Caco-2 (cell line): ENCODE results near the gene PDGFA. TPM values are rescaled to one million over a fixed set of nuclear protein-coding genes. Genes with fewer than 3 reads are reported as not detected.

Experiments used
- BruUV-seq: library from RNA; stranded (reverse); fragments of 400-500 nt; replicated peaks from 2 replicates; lab custom pipeline; 2021; lab: Mats Ljungman, UMichigan
- CTCF ChIA-PET: fragments of 300-600 bp; sonication (Branson Sonifier 250); formaldehyde crosslinking; loops from one replicate; lab custom pipeline; 2022; ENCODE audit warnings: antibody characterized with exemption; lab: Charles Lee
- POLR2A ChIA-PET: fragments of 300-600 bp; sonication (Branson Sonifier 250); formaldehyde crosslinking; loops from one replicate; lab custom pipeline; 2022; ENCODE audit warnings: antibody characterized with exemption; lab: Charles Lee
- DNase-seq, 2 experiments: peaks; one replicate each; pipeline versions ENCODE4 v3.0.0 to v3.0.0-alpha.2; 2020 to 2022
- H3K27me3 ChIP-seq: replicated peaks from 2 replicates; pipeline ENCODE4 v1.6.0; 2011; ENCODE audit warnings: low read length; ENCODE audit not compliant: control insufficient read depth, insufficient read depth
- H3K36me3 ChIP-seq: 2 replicates; pipeline ENCODE4 v1.5.1; 2011; ENCODE audit warnings: low read length; ENCODE audit not compliant: control insufficient read depth, insufficient read depth
- H3K4me1 ChIP-seq: fragments of 250-450 bp; sonication (Bioruptor Pico); 2 replicates; pipeline ENCODE4 v1.5.1; 2020; ENCODE audit warnings: mild to moderate bottlenecking
- H3K4me3 ChIP-seq: 2 replicates; pipeline ENCODE4 v1.5.1; 2011; ENCODE audit warnings: low read depth, mild to moderate bottlenecking, control low read depth, low read length
- H3K9me3 ChIP-seq: fragments of 250-450 bp; sonication (Bioruptor Pico); 2 replicates; pipeline ENCODE4 v1.5.1; 2020; ENCODE audit warnings: mild to moderate bottlenecking, moderate library complexity
- H3K27ac Mint-ChIP-seq: one replicate; pipeline ENCODE4 v1.8.0; 2022; ENCODE audit warnings: mixed read lengths; ENCODE audit not compliant: unreplicated experiment
- H3K27me3 Mint-ChIP-seq: one replicate; pipeline ENCODE4 v1.8.0; 2022; ENCODE audit warnings: mixed read lengths; ENCODE audit not compliant: insufficient read depth, unreplicated experiment
- H3K36me3 Mint-ChIP-seq: one replicate; pipeline ENCODE4 v1.8.0; 2022; ENCODE audit warnings: mild to moderate bottlenecking, mixed read lengths; ENCODE audit not compliant: insufficient read depth, unreplicated experiment
- H3K4me1 Mint-ChIP-seq: one replicate; pipeline ENCODE4 v1.8.0; 2022; ENCODE audit warnings: low read depth, mixed read lengths; ENCODE audit not compliant: unreplicated experiment
- H3K4me3 Mint-ChIP-seq: one replicate; pipeline ENCODE4 v1.8.0; 2022; ENCODE audit warnings: mild to moderate bottlenecking, moderate library complexity, mixed read lengths; ENCODE audit not compliant: unreplicated experiment
- H3K9me3 Mint-ChIP-seq: one replicate; pipeline ENCODE4 v1.8.0; 2022; ENCODE audit warnings: mixed read lengths; ENCODE audit not compliant: unreplicated experiment
- CTCF ChIP-seq, 2 experiments: fragments of 200-600 bp in 1 of 2; IDR thresholded peaks; 1 replicate in 1 of 2; 2 replicates in 1 of 2; pipeline versions ENCODE4 v1.5.1 to v1.8.0; 2011 to 2022; ENCODE audit warnings: antibody characterized with exemption in 1 of 2, control low read depth in 1 of 2, inconsistent platforms in 1 of 2, low read depth in 1 of 2, low read length in 1 of 2, mild to moderate bottlenecking in 1 of 2, moderate library complexity in 1 of 2; ENCODE audit not compliant: insufficient read depth in 1 of 2, severe bottlenecking in 1 of 2, unreplicated experiment in 1 of 2
- intact Hi-C: fragments of 100-400 bp; cut with micrococcal nuclease; formaldehyde crosslinking; loops from one replicate; pipeline ENCODE4 v1.10.0; 2022; ENCODE audit not compliant: unreplicated experiment
- total RNA-seq: library from RNA; stranded (reverse); gene quantifications from 2 replicates; pipeline ENCODE4 v1.2.3, GENCODE V29; 2022

Gene PDGFA
- total RNA-seq, 1 experiment from 2014 or later, result 78.5 TPM

GRCh38 chr7:492714-493065 is 27.0 kb downstream of the PDGFA start:
- Histone ChIP-seq H3K36me3 (no peaks in the 10 kb centered on the region), H3K4me1 (peaks cover 11% of the 10 kb centered on the region), H3K27me3 (no peaks in the 10 kb centered on the region), H3K4me3 (no peak overlapping the region), H3K9me3 (0 out of 2 replicates have a peak, but pooled peaks cover 4% of the 10 kb centered on the region)
- Mint-ChIP-seq H3K27me3 (no peaks in the 10 kb centered on the region), H3K4me1 (peaks cover 4% of the 10 kb centered on the region), H3K4me3 (no peak overlapping the region), H3K36me3 (peaks cover 40% of the 10 kb centered on the region), H3K27ac (peak overlapping the region; percentile 20), H3K9me3 (no peaks in the 10 kb centered on the region)
- no TSS peak for BruUV-seq
- no peak for DNase-seq
- CTCF ChIA-PET, result no interaction called here
- no peak for TF ChIP-seq CTCF (IDR thresholded peaks at IDR 0.05; ENCODE audit: insufficient read depth in 1 of 2, low read depth in 1 of 2, low read length in 1 of 2, severe bottlenecking in 1 of 2, unreplicated experiment in 1 of 2)
- intact Hi-C loops, result no loop called here
- POLR2A ChIA-PET, result no interaction called here

- ChIA-PET POLR2A (no interaction called here), CTCF (no interaction called here)
- Histone ChIP-seq H3K27me3 (no peaks in the 10 kb centered on the region), H3K4me3 (no peak overlapping the region), H3K36me3 (no peaks in the 10 kb centered on the region), H3K4me1 (peaks cover 11% of the 10 kb centered on the region), H3K9me3 (0 out of 2 replicates have a peak, but pooled peaks cover 4% of the 10 kb centered on the region)
- intact Hi-C loops, result no loop called here
- peak overlapping the region; percentile 20 for H3K27ac Mint-ChIP-seq
- peaks cover 4% of the 10 kb centered on the region for H3K4me1 Mint-ChIP-seq
- no peak overlapping the region for H3K4me3 Mint-ChIP-seq
- peaks cover 35% of the 10 kb centered on the region for H3K36me3 Mint-ChIP-seq
- H3K9me3 Mint-ChIP-seq, result no peaks in the 10 kb centered on the region
- no peak for TF ChIP-seq CTCF (IDR thresholded peaks at IDR 0.05; ENCODE audit: insufficient read depth in 1 of 2, low read depth in 1 of 2, low read length in 1 of 2, severe bottlenecking in 1 of 2, unreplicated experiment in 1 of 2)
- no TSS peak for BruUV-seq
- H3K27me3 Mint-ChIP-seq, result no peaks in the 10 kb centered on the region
- DNase-seq, result no peak
Observed at GRCh38 chr7:491958-492713, 27.5 kb downstream of the PDGFA start.

- ChIA-PET POLR2A (no interaction called here), CTCF (no interaction called here)
- Mint-ChIP-seq H3K27me3 (no peaks in the 10 kb centered on the region), H3K27ac (peak overlapping the region; percentile 20), H3K4me1 (peaks cover 4% of the 10 kb centered on the region), H3K4me3 (no peak overlapping the region), H3K36me3 (peaks cover 28% of the 10 kb centered on the region), H3K9me3 (no peaks in the 10 kb centered on the region)
- intact Hi-C loops, result no loop called here
- Histone ChIP-seq H3K4me3 (no peak overlapping the region), H3K9me3 (0 out of 2 replicates have a peak, but pooled peaks cover 4% of the 10 kb centered on the region), H3K27me3 (no peaks in the 10 kb centered on the region), H3K36me3 (no peaks in the 10 kb centered on the region), H3K4me1 (peaks cover 11% of the 10 kb centered on the region)
- DNase-seq, result no peak
- no peak for TF ChIP-seq CTCF (IDR thresholded peaks at IDR 0.05; ENCODE audit: insufficient read depth in 1 of 2, low read depth in 1 of 2, low read length in 1 of 2, severe bottlenecking in 1 of 2, unreplicated experiment in 1 of 2)
- no TSS peak for BruUV-seq
Observed at GRCh38 chr7:491292-491957, 28.2 kb downstream of the PDGFA start.
